C4-2B (cell line): Measurements from ENCODE around the gene CFAP126.

Experiments
- ZFX ChIP-seq: fragments of 450-650 bp; IDR thresholded peaks from 2 replicates; pipeline ENCODE4 v1.6.1; 2017
- TF ChIP-seq, protein P1 (sequence below): fragments of 450-650 bp; conservative IDR thresholded peaks from 2 replicates; pipeline ENCODE4 v1.5.1; 2017; ENCODE audit warnings: mild to moderate bottlenecking

DNA sequence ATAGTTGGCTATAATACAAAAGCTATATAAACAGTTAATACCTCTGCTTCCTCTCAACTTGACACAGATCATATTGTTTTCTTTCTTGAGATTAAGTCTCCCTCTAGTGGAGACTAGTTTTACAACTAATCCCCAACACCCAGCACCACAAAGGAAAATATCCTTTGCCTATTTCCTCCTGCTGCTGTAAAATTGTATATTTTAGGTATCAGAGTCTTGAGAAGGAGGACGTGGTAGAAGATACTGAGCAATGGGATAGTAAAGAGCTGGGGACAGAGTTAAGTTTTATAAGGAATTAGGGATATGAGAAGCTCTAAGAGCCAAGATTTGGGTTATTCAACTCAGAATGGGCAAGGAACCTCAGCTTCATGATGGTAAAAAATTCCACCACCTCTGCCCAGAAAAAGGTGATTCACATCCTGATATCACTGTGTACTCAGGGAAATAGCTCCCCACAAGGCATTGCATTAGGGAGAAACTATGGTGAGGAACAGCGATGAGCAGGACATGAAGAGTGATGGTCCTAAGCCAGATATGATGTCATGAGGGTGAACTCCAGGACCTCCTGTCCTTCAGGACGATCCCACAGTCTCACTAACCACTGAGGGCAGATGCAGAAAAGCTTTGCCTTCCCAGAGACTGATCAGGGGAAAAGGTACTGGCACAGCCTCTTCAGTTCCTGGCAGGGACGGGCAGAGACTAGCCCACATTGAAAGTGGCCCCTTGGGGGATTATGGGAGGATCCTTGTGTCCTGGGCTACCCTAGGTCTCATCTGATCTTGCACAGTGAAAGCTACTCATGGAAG lies 14.7 kb upstream of the CFAP126 start:
- TF ChIP-seq, protein P1, sequence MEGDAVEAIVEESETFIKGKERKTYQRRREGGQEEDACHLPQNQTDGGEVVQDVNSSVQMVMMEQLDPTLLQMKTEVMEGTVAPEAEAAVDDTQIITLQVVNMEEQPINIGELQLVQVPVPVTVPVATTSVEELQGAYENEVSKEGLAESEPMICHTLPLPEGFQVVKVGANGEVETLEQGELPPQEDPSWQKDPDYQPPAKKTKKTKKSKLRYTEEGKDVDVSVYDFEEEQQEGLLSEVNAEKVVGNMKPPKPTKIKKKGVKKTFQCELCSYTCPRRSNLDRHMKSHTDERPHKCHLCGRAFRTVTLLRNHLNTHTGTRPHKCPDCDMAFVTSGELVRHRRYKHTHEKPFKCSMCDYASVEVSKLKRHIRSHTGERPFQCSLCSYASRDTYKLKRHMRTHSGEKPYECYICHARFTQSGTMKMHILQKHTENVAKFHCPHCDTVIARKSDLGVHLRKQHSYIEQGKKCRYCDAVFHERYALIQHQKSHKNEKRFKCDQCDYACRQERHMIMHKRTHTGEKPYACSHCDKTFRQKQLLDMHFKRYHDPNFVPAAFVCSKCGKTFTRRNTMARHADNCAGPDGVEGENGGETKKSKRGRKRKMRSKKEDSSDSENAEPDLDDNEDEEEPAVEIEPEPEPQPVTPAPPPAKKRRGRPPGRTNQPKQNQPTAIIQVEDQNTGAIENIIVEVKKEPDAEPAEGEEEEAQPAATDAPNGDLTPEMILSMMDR = peak; percentile 82
- no peak for TF ChIP-seq ZFX
